Neural progenitor cell (in vitro differentiated cells): ENCODE results near the gene DRGX. TPM values are rescaled to one million over a fixed set of nuclear protein-coding genes. Genes with fewer than 3 reads are reported as not detected.

Experiments used
- DNase-seq: peaks from one replicate; pipeline ENCODE4 v3.0.0-alpha.2; 2016; ENCODE audit warnings: low spot score
- H2AFZ ChIP-seq: fragments of 200-600 bp; sonication (generic); replicated peaks from 2 replicates; pipeline ENCODE4 v1.6.1; 2016; ENCODE audit warnings: antibody characterized with exemption
- H3F3A ChIP-seq: fragments of 200-600 bp; sonication (generic); 2 replicates; pipeline ENCODE4 v1.6.1; 2016; ENCODE audit warnings: antibody characterized with exemption, low read depth
- H3K27ac ChIP-seq: fragments of 200-600 bp; sonication (generic); 2 replicates; pipeline ENCODE4 v1.5.1; 2016; ENCODE audit warnings: mild to moderate bottlenecking
- H3K27me3 ChIP-seq: fragments of 200-600 bp; sonication (generic); 2 replicates; pipeline ENCODE4 v1.6.1; 2016; ENCODE audit warnings: mild to moderate bottlenecking, moderate library complexity
- H3K36me3 ChIP-seq: fragments of 200-600 bp; sonication (generic); 2 replicates; pipeline ENCODE4 v1.5.1; 2016
- H3K4me1 ChIP-seq: fragments of 200-600 bp; sonication (generic); 2 replicates; pipeline ENCODE4 v1.6.1; 2016; ENCODE audit warnings: mixed run types
- H3K4me2 ChIP-seq: fragments of 200-600 bp; sonication (generic); 2 replicates; pipeline ENCODE4 v1.6.1; 2016
- H3K4me3 ChIP-seq: fragments of 200-600 bp; sonication (generic); 2 replicates; pipeline ENCODE4 v1.5.1; 2016
- H3K79me2 ChIP-seq: fragments of 200-600 bp; sonication (generic); 2 replicates; pipeline ENCODE4 v1.6.1; 2016; ENCODE audit warnings: low read depth
- H3K9ac ChIP-seq: fragments of 200-600 bp; sonication (generic); 2 replicates; pipeline ENCODE4 v1.6.1; 2016
- H3K9me3 ChIP-seq: fragments of 200-600 bp; sonication (generic); 2 replicates; pipeline ENCODE4 v1.5.1; 2016; ENCODE audit warnings: low read depth
- H4K20me1 ChIP-seq: fragments of 200-600 bp; sonication (generic); 2 replicates; pipeline ENCODE4 v1.6.1; 2016; ENCODE audit warnings: low read depth
- H3K27ac Mint-ChIP-seq: 3 replicates; pipeline ENCODE4 v1.8.0; 2021; ENCODE audit warnings: mixed read lengths
- H3K27me3 Mint-ChIP-seq: 2 replicates; pipeline ENCODE4 v1.8.0; 2022; ENCODE audit warnings: low read depth, mild to moderate bottlenecking, inconsistent platforms, moderate library complexity, mixed read lengths; ENCODE audit not compliant: insufficient read depth
- H3K36me3 Mint-ChIP-seq: 3 replicates; pipeline ENCODE4 v1.8.0; 2021; ENCODE audit warnings: mixed read lengths
- H3K4me1 Mint-ChIP-seq: 3 replicates; pipeline ENCODE4 v1.8.0; 2021; ENCODE audit warnings: mixed read lengths
- H3K4me3 Mint-ChIP-seq: 3 replicates; pipeline ENCODE4 v1.8.0; 2021; ENCODE audit warnings: mild to moderate bottlenecking, moderate library complexity, mixed read lengths
- H3K9me3 Mint-ChIP-seq: 3 replicates; pipeline ENCODE4 v1.8.0; 2020; ENCODE audit warnings: mixed read lengths
- CTCF ChIP-seq: fragments of 200-600 bp; sonication (generic); IDR thresholded peaks from 2 replicates; pipeline ENCODE4 v1.5.1; 2017; ENCODE audit warnings: antibody characterized with exemption, mild to moderate bottlenecking
- EZH2 ChIP-seq: fragments of 200-600 bp; sonication (generic); IDR thresholded peaks from 2 replicates; pipeline ENCODE4 v1.6.1; 2017; ENCODE audit warnings: antibody characterized with exemption, mild to moderate bottlenecking, moderate library complexity
- EZH2phosphoT487 ChIP-seq: fragments of 200-600 bp; sonication (generic); IDR thresholded peaks from 2 replicates; pipeline ENCODE4 v1.6.1; 2017; ENCODE audit warnings: antibody characterized with exemption
- total RNA-seq: library from RNA; depleted of rRNA; stranded (reverse); fragments of >200 nt; gene quantifications from 2 replicates; pipeline ENCODE4 v1.2.3, GENCODE V29; 2015; ENCODE audit warnings: low replicate concordance

DRGX gene
- total RNA-seq, 1 donor from 2014 or later: not detected

GRCh38 chr10:49417311-49418052 lies 21.6 kb upstream of the DRGX start:
- Mint-ChIP-seq H3K4me3 (no peak overlapping the region), H3K4me1 (no peaks in the 10 kb centered on the region), H3K36me3 (no peaks in the 10 kb centered on the region), H3K27ac (no peak overlapping the region), H3K27me3 (peaks cover 10% of the 10 kb centered on the region), H3K9me3 (no peaks in the 10 kb centered on the region)
- Histone ChIP-seq H2AFZ (no peak overlapping the region), H3K9me3 (no peaks in the 10 kb centered on the region), H3K4me1 (no peaks in the 10 kb centered on the region), H3F3A (no peaks in the 10 kb centered on the region), H3K4me2 (no peak overlapping the region), H3K36me3 (no peaks in the 10 kb centered on the region), H3K27me3 (no peaks in the 10 kb centered on the region), H3K27ac (no peak overlapping the region), H3K9ac (no peak overlapping the region), H4K20me1 (no peaks in the 10 kb centered on the region), H3K79me2 (no peaks in the 10 kb centered on the region), H3K4me3 (no peak overlapping the region)
- TF ChIP-seq EZH2 (no peak), CTCF (no peak), EZH2phosphoT487 (no peak)
- DNase-seq: no peak

GRCh38 chr10:49415846-49416245 lies 20.0 kb upstream of the DRGX start:
- Mint-ChIP-seq H3K4me3 (no peak overlapping the region), H3K4me1 (no peaks in the 10 kb centered on the region), H3K36me3 (no peaks in the 10 kb centered on the region), H3K27ac (no peak overlapping the region), H3K27me3 (peaks cover 13% of the 10 kb centered on the region), H3K9me3 (no peaks in the 10 kb centered on the region)
- Histone ChIP-seq H3F3A (no peaks in the 10 kb centered on the region), H3K36me3 (no peaks in the 10 kb centered on the region), H3K79me2 (no peaks in the 10 kb centered on the region), H4K20me1 (no peaks in the 10 kb centered on the region), H3K4me2 (no peak overlapping the region), H3K9me3 (no peaks in the 10 kb centered on the region), H3K9ac (no peak overlapping the region), H3K4me3 (no peak overlapping the region), H3K27ac (no peak overlapping the region), H2AFZ (no peak overlapping the region), H3K27me3 (no peaks in the 10 kb centered on the region), H3K4me1 (no peaks in the 10 kb centered on the region)
- no peak for TF ChIP-seq EZH2
- no peak for TF ChIP-seq CTCF
- no peak for TF ChIP-seq EZH2phosphoT487
- no peak for DNase-seq

GRCh38 chr10:49415109-49415508 lies 19.2 kb upstream of the DRGX start:
- Histone ChIP-seq H3K27me3 (no peaks in the 10 kb centered on the region), H2AFZ (no peak overlapping the region), H3F3A (no peaks in the 10 kb centered on the region), H3K9me3 (no peaks in the 10 kb centered on the region), H3K9ac (no peak overlapping the region), H3K4me1 (no peaks in the 10 kb centered on the region), H4K20me1 (no peaks in the 10 kb centered on the region), H3K27ac (no peak overlapping the region), H3K4me2 (no peak overlapping the region), H3K4me3 (no peak overlapping the region), H3K36me3 (no peaks in the 10 kb centered on the region), H3K79me2 (no peaks in the 10 kb centered on the region)
- Mint-ChIP-seq H3K4me1 (no peaks in the 10 kb centered on the region), H3K9me3 (no peaks in the 10 kb centered on the region), H3K36me3 (no peaks in the 10 kb centered on the region), H3K27me3 (peaks cover 10% of the 10 kb centered on the region), H3K4me3 (no peak overlapping the region), H3K27ac (no peak overlapping the region)
- TF ChIP-seq CTCF (no peak), EZH2phosphoT487 (no peak), EZH2 (no peak)
- no peak for DNase-seq
